Measurements from ENCODE around the gene SBF2. TPM values are rescaled to one million over a fixed set of nuclear protein-coding genes. Genes with fewer than 3 reads are reported as not detected.
"Not testable (repeated sequence)": the region's sequence is repeated elsewhere in the genome, so short reads cannot be mapped to it uniquely, and the experiment has no call there.

Gene SBF2
- total RNA-seq, 2 donors from 2014 or later = 22.8 to 23.9 TPM

DNA sequence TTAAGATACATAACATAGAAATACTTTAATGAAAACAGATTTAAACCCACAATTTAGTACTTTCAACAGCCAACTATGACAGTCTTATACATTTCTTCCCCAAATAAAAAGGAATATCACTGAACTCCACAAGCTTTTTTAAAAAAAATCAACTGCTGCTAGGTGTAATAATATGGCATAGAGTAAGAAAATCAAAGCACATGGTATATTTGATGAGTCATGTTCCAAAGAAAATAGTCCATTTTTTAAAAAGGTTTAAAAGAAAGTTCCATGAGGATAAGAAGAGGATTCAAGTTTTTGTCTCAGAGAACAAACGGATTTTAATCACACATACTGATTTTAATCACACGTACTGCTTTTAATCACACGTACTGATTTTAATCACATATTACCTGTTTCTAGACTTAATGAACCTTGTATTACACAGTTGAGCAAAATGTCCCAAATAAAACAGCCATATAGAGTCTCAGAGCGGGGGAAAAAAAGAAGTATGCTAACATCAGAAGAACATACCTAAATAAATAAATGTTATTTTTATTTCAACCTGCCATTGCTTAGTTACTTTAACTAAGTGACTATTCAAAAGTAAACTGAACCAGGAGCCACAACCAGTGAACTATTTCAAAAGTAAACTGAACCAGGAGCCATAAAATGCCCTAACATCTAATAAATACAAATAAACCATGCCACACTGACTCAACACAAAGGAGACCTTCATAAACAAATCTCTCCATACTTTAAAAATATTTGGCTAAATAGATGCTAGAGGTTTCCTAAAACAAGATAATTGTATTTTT is 198.4 kb downstream of the SBF2 start:
- H3K36me3 ChIP-seq = no peaks in the 10 kb centered on the region
- no peaks in the 10 kb centered on the region for H3K4me1 ChIP-seq
- no peak overlapping the region for H3K27ac ChIP-seq
- H3K9me3 ChIP-seq = peaks cover 5 to 26% of the 10 kb centered on the region in 2 donors
- H3K4me3 ChIP-seq = no peak overlapping the region
- no peaks in the 10 kb centered on the region for H3K27me3 ChIP-seq
- DNase-seq (ENCODE audit: low spot score) = no peak
- TF ChIP-seq, protein P1, sequence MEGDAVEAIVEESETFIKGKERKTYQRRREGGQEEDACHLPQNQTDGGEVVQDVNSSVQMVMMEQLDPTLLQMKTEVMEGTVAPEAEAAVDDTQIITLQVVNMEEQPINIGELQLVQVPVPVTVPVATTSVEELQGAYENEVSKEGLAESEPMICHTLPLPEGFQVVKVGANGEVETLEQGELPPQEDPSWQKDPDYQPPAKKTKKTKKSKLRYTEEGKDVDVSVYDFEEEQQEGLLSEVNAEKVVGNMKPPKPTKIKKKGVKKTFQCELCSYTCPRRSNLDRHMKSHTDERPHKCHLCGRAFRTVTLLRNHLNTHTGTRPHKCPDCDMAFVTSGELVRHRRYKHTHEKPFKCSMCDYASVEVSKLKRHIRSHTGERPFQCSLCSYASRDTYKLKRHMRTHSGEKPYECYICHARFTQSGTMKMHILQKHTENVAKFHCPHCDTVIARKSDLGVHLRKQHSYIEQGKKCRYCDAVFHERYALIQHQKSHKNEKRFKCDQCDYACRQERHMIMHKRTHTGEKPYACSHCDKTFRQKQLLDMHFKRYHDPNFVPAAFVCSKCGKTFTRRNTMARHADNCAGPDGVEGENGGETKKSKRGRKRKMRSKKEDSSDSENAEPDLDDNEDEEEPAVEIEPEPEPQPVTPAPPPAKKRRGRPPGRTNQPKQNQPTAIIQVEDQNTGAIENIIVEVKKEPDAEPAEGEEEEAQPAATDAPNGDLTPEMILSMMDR (IDR thresholded peaks at IDR 0.05) = no peak

GRCh38 chr11:10092426-10092825 is 201.6 kb downstream of the SBF2 start:
- Histone ChIP-seq H3K9me3 (no peaks in the 10 kb centered on the region), H3K4me3 (no peak overlapping the region), H3K36me3 (no peaks in the 10 kb centered on the region), H3K4me1 (peaks cover 0 to 5% of the 10 kb centered on the region in 2 donors), H3K27ac (no peak overlapping the region), H3K27me3 (no peaks in the 10 kb centered on the region)
- DNase-seq (ENCODE audit: low spot score) = no peak
- TF ChIP-seq, protein P1 (IDR thresholded peaks at IDR 0.05) = no peak

DNA sequence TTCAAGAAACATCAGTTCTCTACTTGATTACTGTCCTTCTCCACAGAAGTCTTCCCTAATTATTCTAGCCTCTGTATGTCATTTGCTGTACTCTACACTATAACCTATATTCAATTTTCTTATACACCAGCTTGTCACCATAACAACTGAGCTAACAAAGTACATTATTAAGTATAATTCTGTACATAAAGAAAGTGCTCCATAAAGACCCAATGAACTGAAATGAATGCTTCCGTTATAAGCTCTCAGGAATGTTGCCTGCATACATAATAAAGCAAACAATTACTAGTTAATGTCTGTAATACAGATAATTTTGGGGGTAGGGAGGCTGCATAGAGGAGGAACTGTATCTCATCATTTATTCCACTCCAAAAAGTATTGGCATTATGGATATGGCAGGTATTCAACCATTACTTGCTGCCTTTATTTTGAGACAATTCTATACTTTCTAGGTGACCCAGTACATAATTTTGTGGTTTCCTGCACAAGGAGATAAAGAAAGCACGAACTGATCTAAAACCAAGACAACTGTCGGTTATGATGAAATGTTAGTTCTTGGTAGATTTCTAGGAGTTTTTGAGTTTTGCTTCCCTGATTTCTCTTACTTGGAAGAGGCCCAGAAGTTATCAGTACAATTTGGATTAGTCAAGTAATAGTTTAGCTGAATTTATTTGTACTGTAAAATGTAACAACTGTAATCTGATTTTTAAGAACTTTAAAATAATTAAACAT is 202.5 kb downstream of the SBF2 start:
- Histone ChIP-seq H3K36me3 (no peaks in the 10 kb centered on the region), H3K4me3 (no peak overlapping the region), H3K27me3 (no peaks in the 10 kb centered on the region), H3K27ac (no peak overlapping the region), H3K9me3 (no peaks in the 10 kb centered on the region), H3K4me1 (peaks cover 0 to 15% of the 10 kb centered on the region in 2 donors)
- TF ChIP-seq, protein P1 (IDR thresholded peaks at IDR 0.05) = no peak
- no peak for DNase-seq (ENCODE audit: low spot score)

GRCh38 chr11:10087923-10088225 is 206.1 kb downstream of the SBF2 start:
- not testable (repeated sequence) for H3K27me3 ChIP-seq; H3K4me3 ChIP-seq; H3K9me3 ChIP-seq; H3K36me3 ChIP-seq; DNase-seq (ENCODE audit: low spot score); H3K27ac ChIP-seq
- H3K4me1 ChIP-seq = peaks cover 0 to 15% of the 10 kb centered on the region in 2 donors

DNA sequence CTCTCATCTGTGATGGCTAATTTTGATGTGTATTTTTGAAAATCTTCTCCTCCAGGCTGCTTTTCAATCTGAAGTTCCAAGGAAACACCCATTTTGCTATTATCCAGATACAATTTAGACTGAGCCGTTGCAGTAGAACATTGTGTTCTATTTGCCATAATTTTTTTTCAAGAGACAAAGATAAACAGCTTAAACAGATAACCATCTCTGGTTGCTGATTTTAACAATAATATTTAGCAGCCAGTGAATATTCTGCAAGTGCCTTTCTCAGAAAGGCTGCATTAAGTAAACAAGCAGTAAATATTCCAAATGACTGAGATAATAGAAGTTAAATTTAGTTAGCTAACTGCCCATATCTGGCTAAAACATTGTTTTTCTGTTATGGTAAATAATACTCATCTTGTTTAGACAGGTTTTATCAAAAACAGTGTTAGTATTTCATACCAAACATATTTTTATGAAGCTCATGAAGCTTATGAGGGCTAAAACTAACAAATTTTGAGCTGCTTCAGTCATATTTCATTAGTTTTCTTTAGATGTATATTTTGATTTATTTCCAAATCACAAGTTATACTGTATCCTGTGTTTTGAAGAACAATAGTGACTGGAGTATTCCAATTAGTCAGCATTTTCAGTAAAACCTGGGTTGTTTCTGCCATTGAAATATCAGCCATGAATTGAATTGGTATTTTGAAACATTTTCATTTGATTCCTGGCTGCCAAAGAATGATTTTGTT is 206.7 kb downstream of the SBF2 start:
- H3K4me3 ChIP-seq = no peak overlapping the region
- H3K4me1 ChIP-seq = peaks cover 0 to 15% of the 10 kb centered on the region in 2 donors
- H3K27ac ChIP-seq = no peak overlapping the region

More for the DNA sequence above, 206.7 kb downstream of the SBF2 start:
- TF ChIP-seq, protein P1 (IDR thresholded peaks at IDR 0.05) = no peak
- Histone ChIP-seq H3K9me3 (peaks cover 0 to 5% of the 10 kb centered on the region in 2 donors), H3K27me3 (no peaks in the 10 kb centered on the region), H3K36me3 (no peaks in the 10 kb centered on the region)
- DNase-seq (ENCODE audit: low spot score) = no peak
